ENCODE measurements around the gene CCDC15. TPM values are rescaled to one million over a fixed set of nuclear protein-coding genes. Genes with fewer than 3 reads are reported as not detected.
A peak's percentile ranks its signal among the peaks of the same experiment; 100 is the strongest.

Gene CCDC15
- total and polyA plus RNA-seq, 2 experiments from 2014 or later: 2.9 to 3.3 TPM

DNA sequence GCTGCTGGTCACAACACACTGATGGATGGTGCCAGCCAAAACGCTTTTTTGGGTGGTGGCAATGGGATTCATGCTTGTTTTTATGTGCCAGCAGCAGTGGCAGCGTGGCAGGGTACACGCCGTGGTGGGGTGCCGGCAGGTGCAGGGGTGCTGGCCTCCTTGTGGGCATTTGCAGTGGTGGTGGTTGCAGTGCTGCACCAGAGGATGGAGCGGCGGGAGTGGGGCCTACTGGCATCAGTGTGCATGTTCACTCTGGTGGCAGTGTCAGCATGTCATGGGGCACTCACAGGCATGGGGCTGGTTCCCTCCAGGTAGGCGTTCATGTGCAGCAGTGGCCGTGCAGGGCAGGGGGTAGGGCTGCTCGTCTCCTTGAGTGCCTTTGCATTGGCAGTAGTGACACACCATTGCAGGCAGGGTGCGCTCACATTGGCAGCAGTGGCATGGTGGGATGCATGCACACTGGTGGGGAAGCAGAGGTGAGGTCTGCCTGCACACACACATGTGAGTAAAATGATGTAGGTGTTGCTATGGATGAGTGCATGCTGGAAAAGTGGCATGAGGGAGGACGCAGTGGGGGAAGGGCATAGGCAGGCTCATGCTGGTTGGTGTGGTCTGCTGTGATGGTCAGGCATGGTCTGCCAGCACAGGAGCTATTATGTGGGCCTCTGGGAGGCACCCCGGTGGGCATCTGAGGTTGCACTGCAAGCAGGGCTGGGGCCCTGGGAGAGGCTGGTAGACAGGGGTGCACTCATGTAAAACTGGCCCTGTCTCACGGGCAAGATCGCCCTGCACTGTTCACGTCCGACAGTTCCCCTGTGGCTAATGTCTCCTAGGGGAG, 29.9 kb downstream of the CCDC15 start:
- no peaks in the 10 kb centered on the region for H3K36me3 ChIP-seq (ENCODE audit: insufficient read depth)
- DNase-seq (ENCODE audit: low spot score): no peak
- H3K27me3 ChIP-seq (ENCODE audit: insufficient read depth): no peaks in the 10 kb centered on the region
- no peak overlapping the region for H3K4me3 Mint-ChIP-seq
- no peaks in the 10 kb centered on the region for H3K4me1 ChIP-seq (ENCODE audit: insufficient read depth)
- peaks cover 10% of the 10 kb centered on the region for H3K36me3 Mint-ChIP-seq (ENCODE audit: low read depth)
- no peaks in the 10 kb centered on the region; the same call in 2 of the 3 replicates for H3K4me1 Mint-ChIP-seq
- TF ChIP-seq STAT1 (IDR thresholded peaks at IDR 0.05; ENCODE audit: unreplicated experiment): no peak
- TF ChIP-seq, protein P1, sequence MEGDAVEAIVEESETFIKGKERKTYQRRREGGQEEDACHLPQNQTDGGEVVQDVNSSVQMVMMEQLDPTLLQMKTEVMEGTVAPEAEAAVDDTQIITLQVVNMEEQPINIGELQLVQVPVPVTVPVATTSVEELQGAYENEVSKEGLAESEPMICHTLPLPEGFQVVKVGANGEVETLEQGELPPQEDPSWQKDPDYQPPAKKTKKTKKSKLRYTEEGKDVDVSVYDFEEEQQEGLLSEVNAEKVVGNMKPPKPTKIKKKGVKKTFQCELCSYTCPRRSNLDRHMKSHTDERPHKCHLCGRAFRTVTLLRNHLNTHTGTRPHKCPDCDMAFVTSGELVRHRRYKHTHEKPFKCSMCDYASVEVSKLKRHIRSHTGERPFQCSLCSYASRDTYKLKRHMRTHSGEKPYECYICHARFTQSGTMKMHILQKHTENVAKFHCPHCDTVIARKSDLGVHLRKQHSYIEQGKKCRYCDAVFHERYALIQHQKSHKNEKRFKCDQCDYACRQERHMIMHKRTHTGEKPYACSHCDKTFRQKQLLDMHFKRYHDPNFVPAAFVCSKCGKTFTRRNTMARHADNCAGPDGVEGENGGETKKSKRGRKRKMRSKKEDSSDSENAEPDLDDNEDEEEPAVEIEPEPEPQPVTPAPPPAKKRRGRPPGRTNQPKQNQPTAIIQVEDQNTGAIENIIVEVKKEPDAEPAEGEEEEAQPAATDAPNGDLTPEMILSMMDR (conservative IDR thresholded peaks at IDR 0.05; ENCODE audit: low read depth in 2 of 2): peak in 1 of 2 experiments; percentile 47; a peak in 2 of 4 replicates
- peaks cover 1% of the 10 kb centered on the region for H3K27me3 Mint-ChIP-seq (ENCODE audit: insufficient read depth, low read depth, poor library complexity)
- H2AFZ ChIP-seq: no peak overlapping the region
- no peaks in the 10 kb centered on the region for H3K79me2 ChIP-seq (replicated peaks; ENCODE audit: insufficient read depth)
- H3K27ac ChIP-seq (ENCODE audit: low read depth): no peak overlapping the region
- H3K9me2 ChIP-seq (ENCODE audit: insufficient read depth): no peaks in the 10 kb centered on the region
- peaks cover 3% of the 10 kb centered on the region; the same call in 2 of the 3 replicates for H3K9me3 Mint-ChIP-seq
- H3K4me3 ChIP-seq: no peak overlapping the region
- H3K4me2 ChIP-seq: no peak overlapping the region
- no peaks in the 10 kb centered on the region; the same call in 1 of the 2 replicates for H4K20me1 ChIP-seq (replicated peaks; ENCODE audit: insufficient read depth)
- peak; percentile 35; the same call in 2 of the 3 replicates for ATAC-seq
- H3K27ac Mint-ChIP-seq: no peak overlapping the region
- H3F3A ChIP-seq (replicated peaks; ENCODE audit: low read depth): no peaks in the 10 kb centered on the region

DNA sequence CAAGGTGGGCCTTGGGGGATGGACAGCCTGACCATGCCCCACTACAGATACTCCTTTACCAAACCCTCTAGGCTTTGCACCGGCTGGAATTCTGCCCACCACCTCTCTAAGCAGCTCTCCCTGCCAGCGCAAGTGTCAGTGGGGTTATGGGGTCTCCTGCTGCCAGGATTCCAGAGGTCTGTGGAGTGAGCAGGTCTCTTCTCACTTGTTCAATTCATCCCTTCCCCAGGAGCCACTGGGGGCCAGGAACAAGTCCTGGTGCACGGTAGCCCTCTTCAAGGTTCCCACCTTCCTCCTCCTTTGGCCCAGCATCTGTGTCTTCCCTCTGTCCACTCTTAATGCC, 30.5 kb downstream of the CCDC15 start:
- H3K27me3 ChIP-seq (ENCODE audit: insufficient read depth): no peaks in the 10 kb centered on the region
- no peak for DNase-seq (ENCODE audit: low spot score)
- H3K36me3 ChIP-seq (ENCODE audit: insufficient read depth): no peaks in the 10 kb centered on the region
- no peaks in the 10 kb centered on the region; the same call in 1 of the 2 replicates for H4K20me1 ChIP-seq (replicated peaks; ENCODE audit: insufficient read depth)
- Mint-ChIP-seq H3K4me1 (no peaks in the 10 kb centered on the region; the same call in 2 of the 3 replicates), H3K27me3 (ENCODE audit: insufficient read depth, low read depth, poor library complexity) (peaks cover 1% of the 10 kb centered on the region), H3K9me3 (peaks cover 2% of the 10 kb centered on the region; the same call in 2 of the 3 replicates), H3K36me3 (ENCODE audit: low read depth) (peaks cover 9% of the 10 kb centered on the region), H3K4me3 (no peak overlapping the region), H3K27ac (no peak overlapping the region)
- H3K4me2 ChIP-seq: no peak overlapping the region
- H3K4me3 ChIP-seq: no peak overlapping the region
- no peaks in the 10 kb centered on the region for H3F3A ChIP-seq (replicated peaks; ENCODE audit: low read depth)
- H2AFZ ChIP-seq: no peak overlapping the region
- no peaks in the 10 kb centered on the region for H3K4me1 ChIP-seq (ENCODE audit: insufficient read depth)
- no peak for ATAC-seq
- no peaks in the 10 kb centered on the region for H3K9me2 ChIP-seq (ENCODE audit: insufficient read depth)
- H3K27ac ChIP-seq (ENCODE audit: low read depth): no peak overlapping the region
- no peaks in the 10 kb centered on the region for H3K79me2 ChIP-seq (replicated peaks; ENCODE audit: insufficient read depth)
- TF ChIP-seq STAT1 (IDR thresholded peaks at IDR 0.05; ENCODE audit: unreplicated experiment): no peak
- no peak for TF ChIP-seq EZH2phosphoT487 (IDR thresholded peaks at IDR 0.05; ENCODE audit: unreplicated experiment)
- TF ChIP-seq, protein P2, sequence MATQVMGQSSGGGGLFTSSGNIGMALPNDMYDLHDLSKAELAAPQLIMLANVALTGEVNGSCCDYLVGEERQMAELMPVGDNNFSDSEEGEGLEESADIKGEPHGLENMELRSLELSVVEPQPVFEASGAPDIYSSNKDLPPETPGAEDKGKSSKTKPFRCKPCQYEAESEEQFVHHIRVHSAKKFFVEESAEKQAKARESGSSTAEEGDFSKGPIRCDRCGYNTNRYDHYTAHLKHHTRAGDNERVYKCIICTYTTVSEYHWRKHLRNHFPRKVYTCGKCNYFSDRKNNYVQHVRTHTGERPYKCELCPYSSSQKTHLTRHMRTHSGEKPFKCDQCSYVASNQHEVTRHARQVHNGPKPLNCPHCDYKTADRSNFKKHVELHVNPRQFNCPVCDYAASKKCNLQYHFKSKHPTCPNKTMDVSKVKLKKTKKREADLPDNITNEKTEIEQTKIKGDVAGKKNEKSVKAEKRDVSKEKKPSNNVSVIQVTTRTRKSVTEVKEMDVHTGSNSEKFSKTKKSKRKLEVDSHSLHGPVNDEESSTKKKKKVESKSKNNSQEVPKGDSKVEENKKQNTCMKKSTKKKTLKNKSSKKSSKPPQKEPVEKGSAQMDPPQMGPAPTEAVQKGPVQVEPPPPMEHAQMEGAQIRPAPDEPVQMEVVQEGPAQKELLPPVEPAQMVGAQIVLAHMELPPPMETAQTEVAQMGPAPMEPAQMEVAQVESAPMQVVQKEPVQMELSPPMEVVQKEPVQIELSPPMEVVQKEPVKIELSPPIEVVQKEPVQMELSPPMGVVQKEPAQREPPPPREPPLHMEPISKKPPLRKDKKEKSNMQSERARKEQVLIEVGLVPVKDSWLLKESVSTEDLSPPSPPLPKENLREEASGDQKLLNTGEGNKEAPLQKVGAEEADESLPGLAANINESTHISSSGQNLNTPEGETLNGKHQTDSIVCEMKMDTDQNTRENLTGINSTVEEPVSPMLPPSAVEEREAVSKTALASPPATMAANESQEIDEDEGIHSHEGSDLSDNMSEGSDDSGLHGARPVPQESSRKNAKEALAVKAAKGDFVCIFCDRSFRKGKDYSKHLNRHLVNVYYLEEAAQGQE (IDR thresholded peaks at IDR 0.05; ENCODE audit: unreplicated experiment): no peak
- TF ChIP-seq, protein P3, sequence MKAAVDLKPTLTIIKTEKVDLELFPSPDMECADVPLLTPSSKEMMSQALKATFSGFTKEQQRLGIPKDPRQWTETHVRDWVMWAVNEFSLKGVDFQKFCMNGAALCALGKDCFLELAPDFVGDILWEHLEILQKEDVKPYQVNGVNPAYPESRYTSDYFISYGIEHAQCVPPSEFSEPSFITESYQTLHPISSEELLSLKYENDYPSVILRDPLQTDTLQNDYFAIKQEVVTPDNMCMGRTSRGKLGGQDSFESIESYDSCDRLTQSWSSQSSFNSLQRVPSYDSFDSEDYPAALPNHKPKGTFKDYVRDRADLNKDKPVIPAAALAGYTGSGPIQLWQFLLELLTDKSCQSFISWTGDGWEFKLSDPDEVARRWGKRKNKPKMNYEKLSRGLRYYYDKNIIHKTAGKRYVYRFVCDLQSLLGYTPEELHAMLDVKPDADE (IDR thresholded peaks at IDR 0.05): no peak
- TF ChIP-seq ZNF331 (CRISPR knock-in tag; IDR thresholded peaks at IDR 0.05; ENCODE audit: low read depth): no peak
- TF ChIP-seq, protein P4, sequence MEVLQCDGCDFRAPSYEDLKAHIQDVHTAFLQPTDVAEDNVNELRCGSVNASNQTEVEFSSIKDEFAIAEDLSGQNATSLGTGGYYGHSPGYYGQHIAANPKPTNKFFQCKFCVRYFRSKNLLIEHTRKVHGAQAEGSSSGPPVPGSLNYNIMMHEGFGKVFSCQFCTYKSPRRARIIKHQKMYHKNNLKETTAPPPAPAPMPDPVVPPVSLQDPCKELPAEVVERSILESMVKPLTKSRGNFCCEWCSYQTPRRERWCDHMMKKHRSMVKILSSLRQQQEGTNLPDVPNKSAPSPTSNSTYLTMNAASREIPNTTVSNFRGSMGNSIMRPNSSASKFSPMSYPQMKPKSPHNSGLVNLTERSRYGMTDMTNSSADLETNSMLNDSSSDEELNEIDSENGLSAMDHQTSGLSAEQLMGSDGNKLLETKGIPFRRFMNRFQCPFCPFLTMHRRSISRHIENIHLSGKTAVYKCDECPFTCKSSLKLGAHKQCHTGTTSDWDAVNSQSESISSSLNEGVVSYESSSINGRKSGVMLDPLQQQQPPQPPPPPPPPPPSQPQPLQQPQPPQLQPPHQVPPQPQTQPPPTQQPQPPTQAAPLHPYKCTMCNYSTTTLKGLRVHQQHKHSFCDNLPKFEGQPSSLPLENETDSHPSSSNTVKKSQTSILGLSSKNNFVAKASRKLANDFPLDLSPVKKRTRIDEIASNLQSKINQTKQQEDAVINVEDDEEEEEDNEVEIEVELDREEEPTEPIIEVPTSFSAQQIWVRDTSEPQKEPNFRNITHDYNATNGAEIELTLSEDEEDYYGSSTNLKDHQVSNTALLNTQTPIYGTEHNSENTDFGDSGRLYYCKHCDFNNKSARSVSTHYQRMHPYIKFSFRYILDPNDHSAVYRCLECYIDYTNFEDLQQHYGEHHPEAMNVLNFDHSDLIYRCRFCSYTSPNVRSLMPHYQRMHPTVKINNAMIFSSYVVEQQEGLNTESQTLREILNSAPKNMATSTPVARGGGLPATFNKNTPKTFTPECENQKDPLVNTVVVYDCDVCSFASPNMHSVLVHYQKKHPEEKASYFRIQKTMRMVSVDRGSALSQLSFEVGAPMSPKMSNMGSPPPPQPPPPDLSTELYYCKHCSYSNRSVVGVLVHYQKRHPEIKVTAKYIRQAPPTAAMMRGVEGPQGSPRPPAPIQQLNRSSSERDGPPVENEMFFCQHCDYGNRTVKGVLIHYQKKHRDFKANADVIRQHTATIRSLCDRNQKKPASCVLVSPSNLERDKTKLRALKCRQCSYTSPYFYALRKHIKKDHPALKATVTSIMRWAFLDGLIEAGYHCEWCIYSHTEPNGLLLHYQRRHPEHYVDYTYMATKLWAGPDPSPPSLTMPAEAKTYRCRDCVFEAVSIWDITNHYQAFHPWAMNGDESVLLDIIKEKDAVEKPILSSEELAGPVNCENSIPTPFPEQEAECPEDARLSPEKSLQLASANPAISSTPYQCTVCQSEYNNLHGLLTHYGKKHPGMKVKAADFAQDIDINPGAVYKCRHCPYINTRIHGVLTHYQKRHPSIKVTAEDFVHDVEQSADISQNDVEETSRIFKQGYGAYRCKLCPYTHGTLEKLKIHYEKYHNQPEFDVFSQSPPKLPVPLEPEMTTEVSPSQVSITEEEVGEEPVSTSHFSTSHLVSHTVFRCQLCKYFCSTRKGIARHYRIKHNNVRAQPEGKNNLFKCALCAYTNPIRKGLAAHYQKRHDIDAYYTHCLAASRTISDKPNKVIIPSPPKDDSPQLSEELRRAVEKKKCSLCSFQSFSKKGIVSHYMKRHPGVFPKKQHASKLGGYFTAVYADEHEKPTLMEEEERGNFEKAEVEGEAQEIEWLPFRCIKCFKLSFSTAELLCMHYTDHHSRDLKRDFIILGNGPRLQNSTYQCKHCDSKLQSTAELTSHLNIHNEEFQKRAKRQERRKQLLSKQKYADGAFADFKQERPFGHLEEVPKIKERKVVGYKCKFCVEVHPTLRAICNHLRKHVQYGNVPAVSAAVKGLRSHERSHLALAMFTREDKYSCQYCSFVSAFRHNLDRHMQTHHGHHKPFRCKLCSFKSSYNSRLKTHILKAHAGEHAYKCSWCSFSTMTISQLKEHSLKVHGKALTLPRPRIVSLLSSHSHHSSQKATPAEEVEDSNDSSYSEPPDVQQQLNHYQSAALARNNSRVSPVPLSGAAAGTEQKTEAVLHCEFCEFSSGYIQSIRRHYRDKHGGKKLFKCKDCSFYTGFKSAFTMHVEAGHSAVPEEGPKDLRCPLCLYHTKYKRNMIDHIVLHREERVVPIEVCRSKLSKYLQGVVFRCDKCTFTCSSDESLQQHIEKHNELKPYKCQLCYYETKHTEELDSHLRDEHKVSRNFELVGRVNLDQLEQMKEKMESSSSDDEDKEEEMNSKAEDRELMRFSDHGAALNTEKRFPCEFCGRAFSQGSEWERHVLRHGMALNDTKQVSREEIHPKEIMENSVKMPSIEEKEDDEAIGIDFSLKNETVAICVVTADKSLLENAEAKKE (CRISPR knock-in tag; IDR thresholded peaks at IDR 0.05): no peak
